ENCODE measurements around the gene NALCN. TPM values are rescaled to one million over a fixed set of nuclear protein-coding genes. Genes with fewer than 3 reads are reported as not detected.

NALCN gene
- total and polyA plus RNA-seq, 10 of the 15 experiments (the other 5 are each of a cell fraction or from before 2014, with no cell fraction given), result under 0.01 TPM; not detected in 9

GRCh38 chr13:101155920-101156319 is 260.4 kb downstream of the NALCN start (continued):
- peak; percentile 25 to 57 (median 54); a peak in 5 of 6 replicates for TF ChIP-seq CTCF (IDR thresholded peaks at IDR 0.05 in 2 of 3, conservative IDR thresholded peaks at IDR 0.05 in 1 of 3; ENCODE audit: control insufficient read depth in 2 of 3, extremely low read depth in 1 of 3, insufficient read depth in 1 of 3, low read depth in 3 of 3, low read length in 3 of 3)
- TF ChIP-seq ATF3 (IDR thresholded peaks at IDR 0.05; ENCODE audit: borderline replicate concordance, extremely low read depth, low read depth, low read length), result no peak

GRCh38 chr13:101152184-101152583 is 264.1 kb downstream of the NALCN start:
- FAIRE-seq (no peak), DNase-seq (ENCODE audit: low read depth, low spot score) (no peak), ATAC-seq (no peak)
- no peak overlapping the region for H2AFZ ChIP-seq (ENCODE audit: control insufficient read depth, low read depth, low read length)
- in situ Hi-C loops (cut with MboI), result no loop called here
- intact Hi-C loops (cut with micrococcal nuclease; ENCODE audit: unreplicated experiment), result loop anchor here (5.0 kb wide), 1 partner anchor 145 kb away; no protein-coding TSS in a partner anchor
- CTCF ChIA-PET, result interaction anchor here (0.8 kb wide), 1 partner anchor 147 kb away, joined by 3 read pairs; no protein-coding TSS in a partner anchor
- SMC1A ChIA-PET (ENCODE audit: uncharacterized antibody, unreplicated experiment), result interaction anchor here (1.6 kb wide), 1 partner anchor 23 kb away, joined by 4 read pairs; no protein-coding TSS in a partner anchor
- WGBS (ENCODE audit: insufficient coverage, insufficient replicate concordance, low lambda C conversion rate, missing lambda C conversion rate), result 59% methylated on average over 3 of the region's 3 CpGs
- POLR2A ChIA-PET, result no interaction called here
- no TSS peak for BruUV-seq (replicated peaks)
- no peak overlapping the region for H3K4me3 ChIP-seq
- H3K79me2 ChIP-seq (ENCODE audit: control insufficient read depth, insufficient read depth, low read length), result no peaks in the 10 kb centered on the region
- no peak overlapping the region for H3K4me2 ChIP-seq (ENCODE audit: control insufficient read depth, insufficient read depth)
- RAD21 ChIA-PET (ENCODE audit: unreplicated experiment), result no interaction called here
- H3K4me1 ChIP-seq (ENCODE audit: control insufficient read depth, insufficient read depth, low read length), result no peaks in the 10 kb centered on the region
- no peak overlapping the region for H3K27ac ChIP-seq (ENCODE audit: control insufficient read depth, insufficient read depth)
- H3K9ac ChIP-seq (ENCODE audit: control insufficient read depth, insufficient read depth, low read length), result no peak overlapping the region
- H3K27me3 ChIP-seq (replicated peaks in 1 of 2; ENCODE audit: control insufficient read depth in 2 of 2, insufficient read depth in 2 of 2, low read length in 1 of 2), result peaks cover 0 to 2% of the 10 kb centered on the region in 2 experiments; a peak in 1 of 4 replicates
- H4K20me1 ChIP-seq (ENCODE audit: control insufficient read depth, insufficient read depth), result no peaks in the 10 kb centered on the region
- no peaks in the 10 kb centered on the region for H3K9me3 ChIP-seq (replicated peaks; ENCODE audit: control insufficient read depth, insufficient read depth, low read length)
- no peaks in the 10 kb centered on the region for H3K36me3 ChIP-seq (ENCODE audit: control insufficient read depth in 2 of 2, insufficient read depth in 2 of 2, low read length in 1 of 2)
- TF ChIP-seq, protein P1, sequence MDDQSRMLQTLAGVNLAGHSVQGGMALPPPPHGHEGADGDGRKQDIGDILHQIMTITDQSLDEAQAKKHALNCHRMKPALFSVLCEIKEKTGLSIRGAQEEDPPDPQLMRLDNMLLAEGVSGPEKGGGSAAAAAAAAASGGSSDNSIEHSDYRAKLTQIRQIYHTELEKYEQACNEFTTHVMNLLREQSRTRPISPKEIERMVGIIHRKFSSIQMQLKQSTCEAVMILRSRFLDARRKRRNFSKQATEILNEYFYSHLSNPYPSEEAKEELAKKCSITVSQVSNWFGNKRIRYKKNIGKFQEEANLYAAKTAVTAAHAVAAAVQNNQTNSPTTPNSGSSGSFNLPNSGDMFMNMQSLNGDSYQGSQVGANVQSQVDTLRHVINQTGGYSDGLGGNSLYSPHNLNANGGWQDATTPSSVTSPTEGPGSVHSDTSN (IDR thresholded peaks at IDR 0.05; ENCODE audit: insufficient replicate concordance, low read depth, low read length), result no peak
- no peak for TF ChIP-seq CHD1 (IDR thresholded peaks at IDR 0.05; ENCODE audit: low read depth, low read length)
- TF ChIP-seq YBX1 (IDR thresholded peaks at IDR 0.05), result no peak
- no peak for TF ChIP-seq KAT2A (conservative IDR thresholded peaks at IDR 0.05; ENCODE audit: control insufficient read depth, low read depth, low read length)
- TF ChIP-seq CBX5 (IDR thresholded peaks at IDR 0.05; ENCODE audit: low read depth), result no peak
- TF ChIP-seq ATF7 (IDR thresholded peaks at IDR 0.05; ENCODE audit: low read depth), result no peak
- TF ChIP-seq HDGF (IDR thresholded peaks at IDR 0.05), result no peak
- no peak for TF ChIP-seq RELB (IDR thresholded peaks at IDR 0.05; ENCODE audit: low read depth)
- TF ChIP-seq SUPT20H (IDR thresholded peaks at IDR 0.05; ENCODE audit: borderline replicate concordance, control insufficient read depth, low read depth, low read length), result no peak
- no peak for TF ChIP-seq FOS (IDR thresholded peaks at IDR 0.05; ENCODE audit: borderline replicate concordance, extremely low read depth, insufficient read length)
- TF ChIP-seq, protein P2, sequence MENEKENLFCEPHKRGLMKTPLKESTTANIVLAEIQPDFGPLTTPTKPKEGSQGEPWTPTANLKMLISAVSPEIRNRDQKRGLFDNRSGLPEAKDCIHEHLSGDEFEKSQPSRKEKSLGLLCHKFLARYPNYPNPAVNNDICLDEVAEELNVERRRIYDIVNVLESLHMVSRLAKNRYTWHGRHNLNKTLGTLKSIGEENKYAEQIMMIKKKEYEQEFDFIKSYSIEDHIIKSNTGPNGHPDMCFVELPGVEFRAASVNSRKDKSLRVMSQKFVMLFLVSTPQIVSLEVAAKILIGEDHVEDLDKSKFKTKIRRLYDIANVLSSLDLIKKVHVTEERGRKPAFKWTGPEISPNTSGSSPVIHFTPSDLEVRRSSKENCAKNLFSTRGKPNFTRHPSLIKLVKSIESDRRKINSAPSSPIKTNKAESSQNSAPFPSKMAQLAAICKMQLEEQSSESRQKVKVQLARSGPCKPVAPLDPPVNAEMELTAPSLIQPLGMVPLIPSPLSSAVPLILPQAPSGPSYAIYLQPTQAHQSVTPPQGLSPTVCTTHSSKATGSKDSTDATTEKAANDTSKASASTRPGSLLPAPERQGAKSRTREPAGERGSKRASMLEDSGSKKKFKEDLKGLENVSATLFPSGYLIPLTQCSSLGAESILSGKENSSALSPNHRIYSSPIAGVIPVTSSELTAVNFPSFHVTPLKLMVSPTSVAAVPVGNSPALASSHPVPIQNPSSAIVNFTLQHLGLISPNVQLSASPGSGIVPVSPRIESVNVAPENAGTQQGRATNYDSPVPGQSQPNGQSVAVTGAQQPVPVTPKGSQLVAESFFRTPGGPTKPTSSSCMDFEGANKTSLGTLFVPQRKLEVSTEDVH (IDR thresholded peaks at IDR 0.05; ENCODE audit: low read depth, partially characterized antibody), result no peak
- no peak for TF ChIP-seq MEF2B (IDR thresholded peaks at IDR 0.05; ENCODE audit: partially characterized antibody, poor library complexity, severe bottlenecking)
